ENCODE measurements around the gene TRAF3. TPM values are rescaled to one million over a fixed set of nuclear protein-coding genes. Genes with fewer than 3 reads are reported as not detected.

TRAF3 gene
- total and polyA plus RNA-seq, 4 donors: 2.1 to 12.0 (median 5.2) TPM

- DNase-seq (ENCODE audit: low spot score): no peak
- H3K9me3 ChIP-seq (ENCODE audit: control insufficient read depth in 4 of 4, low read length in 3 of 4): no peaks in the 10 kb centered on the region
- TF ChIP-seq YY1 (IDR thresholded peaks at IDR 0.05): no peak
- no peak for TF ChIP-seq NR2F2 (IDR thresholded peaks at IDR 0.05)
- TF ChIP-seq, protein P1, sequence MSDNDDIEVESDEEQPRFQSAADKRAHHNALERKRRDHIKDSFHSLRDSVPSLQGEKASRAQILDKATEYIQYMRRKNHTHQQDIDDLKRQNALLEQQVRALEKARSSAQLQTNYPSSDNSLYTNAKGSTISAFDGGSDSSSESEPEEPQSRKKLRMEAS (IDR thresholded peaks at IDR 0.05): no peak
- TF ChIP-seq EGR1 (IDR thresholded peaks at IDR 0.05; ENCODE audit: low read depth in 2 of 2): no peak
- TF ChIP-seq FOXA1 (IDR thresholded peaks at IDR 0.05): no peak
- no peak for TF ChIP-seq TAF1 (conservative IDR thresholded peaks at IDR 0.05)
- no peak for TF ChIP-seq CTCF (IDR thresholded peaks at IDR 0.05; ENCODE audit: low read depth, low read length, missing input control)
- no peak for TF ChIP-seq JUND (IDR thresholded peaks at IDR 0.05)
- no peak for TF ChIP-seq ATF3 (IDR thresholded peaks at IDR 0.05)
- TF ChIP-seq RAD21 (IDR thresholded peaks at IDR 0.05): no peak
- no peak for TF ChIP-seq HNF4A (conservative IDR thresholded peaks at IDR 0.05)
- TF ChIP-seq REST (IDR thresholded peaks at IDR 0.05): no peak
- no peak for TF ChIP-seq ZBTB33 (IDR thresholded peaks at IDR 0.05)
- 92% methylated on average over 3 of the region's 3 CpGs for WGBS
- H3K4me1 ChIP-seq (ENCODE audit: control insufficient read depth in 4 of 4, insufficient read depth in 4 of 4, low read length in 3 of 4): no peaks in the 10 kb centered on the region
- H3K36me3 ChIP-seq (ENCODE audit: control insufficient read depth in 4 of 4, insufficient read depth in 3 of 4, low read depth in 1 of 4, low read length in 3 of 4): peaks cover 0 to 2% (median 0%) of the 10 kb centered on the region in 4 donors
- no peak overlapping the region for H3K9ac ChIP-seq (ENCODE audit: low read depth in 1 of 2, low read length in 2 of 2)
- H3K4me3 ChIP-seq (ENCODE audit: low read depth in 1 of 3, low read length in 3 of 3): no peak overlapping the region
- no peak overlapping the region for H3K27ac ChIP-seq (ENCODE audit: low read depth in 1 of 2, low read length in 2 of 2)
- H3K27me3 ChIP-seq (ENCODE audit: control insufficient read depth in 4 of 4, insufficient read depth in 4 of 4, low read length in 3 of 4): no peaks in the 10 kb centered on the region
These were observed 32.6 kb downstream of the TRAF3 start for GRCh38 chr14:102809870-102810269.

DNA sequence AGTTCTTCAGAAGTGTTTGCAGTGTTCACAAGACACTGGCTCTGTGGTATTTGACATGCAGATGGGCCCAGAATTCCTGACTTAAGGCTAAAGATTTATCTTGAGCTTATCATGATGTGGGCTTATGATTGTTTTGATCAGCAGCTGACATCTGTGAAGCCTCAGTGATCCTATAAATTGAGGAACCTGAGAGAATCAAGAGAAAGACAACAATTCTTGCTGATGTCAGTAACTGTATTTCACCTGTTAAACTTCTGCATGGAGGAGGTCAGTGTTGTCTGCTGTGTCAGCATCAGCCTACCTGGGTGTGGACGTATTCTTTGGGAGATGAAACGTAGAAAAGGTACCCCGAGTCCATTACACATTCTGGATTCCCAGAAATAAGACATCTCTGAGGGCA, 33.3 kb downstream of the TRAF3 start:
- Histone ChIP-seq H3K36me3 (ENCODE audit: control insufficient read depth in 4 of 4, insufficient read depth in 3 of 4, low read depth in 1 of 4, low read length in 3 of 4) (no peaks in the 10 kb centered on the region), H3K27me3 (ENCODE audit: control insufficient read depth in 4 of 4, insufficient read depth in 4 of 4, low read length in 3 of 4) (no peaks in the 10 kb centered on the region), H3K27ac (ENCODE audit: low read depth in 1 of 2, low read length in 2 of 2) (no peak overlapping the region), H3K4me1 (ENCODE audit: control insufficient read depth in 4 of 4, insufficient read depth in 4 of 4, low read length in 3 of 4) (no peaks in the 10 kb centered on the region), H3K9me3 (ENCODE audit: control insufficient read depth in 4 of 4, low read length in 3 of 4) (no peaks in the 10 kb centered on the region), H3K9ac (ENCODE audit: low read depth in 1 of 2, low read length in 2 of 2) (no peak overlapping the region), H3K4me3 (ENCODE audit: low read depth in 1 of 3, low read length in 3 of 3) (no peak overlapping the region)
- WGBS: 97% methylated on average over 3 of the region's 3 CpGs
- no peak for DNase-seq (ENCODE audit: low spot score)
- TF ChIP-seq FOXA2 (IDR thresholded peaks at IDR 0.05): no peak
- TF ChIP-seq EGR1 (IDR thresholded peaks at IDR 0.05; ENCODE audit: low read depth in 2 of 2): no peak
- TF ChIP-seq FOXA1 (IDR thresholded peaks at IDR 0.05): no peak
- TF ChIP-seq TAF1 (conservative IDR thresholded peaks at IDR 0.05): no peak
- TF ChIP-seq RXRA (IDR thresholded peaks at IDR 0.05): no peak
- no peak for TF ChIP-seq ATF3 (IDR thresholded peaks at IDR 0.05)
- TF ChIP-seq RAD21 (IDR thresholded peaks at IDR 0.05): no peak
- no peak for TF ChIP-seq GABPA (IDR thresholded peaks at IDR 0.05 in 1 of 2, conservative IDR thresholded peaks at IDR 0.05 in 1 of 2)
- TF ChIP-seq HNF4A (conservative IDR thresholded peaks at IDR 0.05): no peak
- TF ChIP-seq REST (IDR thresholded peaks at IDR 0.05): no peak
- TF ChIP-seq ZBTB33 (IDR thresholded peaks at IDR 0.05): no peak
- no peak for TF ChIP-seq YY1 (IDR thresholded peaks at IDR 0.05)
- TF ChIP-seq, protein P1 (IDR thresholded peaks at IDR 0.05): no peak
- TF ChIP-seq NR2F2 (IDR thresholded peaks at IDR 0.05): no peak
- no peak for TF ChIP-seq SP1 (IDR thresholded peaks at IDR 0.05)

All from liver (tissue), 9 donors.